ENCODE measurements around the gene CUL3.
"Not testable (repeated sequence)": the region's sequence is repeated elsewhere in the genome, so short reads cannot be mapped to it uniquely, and the experiment has no call there.

The CUL3 gene

DNA sequence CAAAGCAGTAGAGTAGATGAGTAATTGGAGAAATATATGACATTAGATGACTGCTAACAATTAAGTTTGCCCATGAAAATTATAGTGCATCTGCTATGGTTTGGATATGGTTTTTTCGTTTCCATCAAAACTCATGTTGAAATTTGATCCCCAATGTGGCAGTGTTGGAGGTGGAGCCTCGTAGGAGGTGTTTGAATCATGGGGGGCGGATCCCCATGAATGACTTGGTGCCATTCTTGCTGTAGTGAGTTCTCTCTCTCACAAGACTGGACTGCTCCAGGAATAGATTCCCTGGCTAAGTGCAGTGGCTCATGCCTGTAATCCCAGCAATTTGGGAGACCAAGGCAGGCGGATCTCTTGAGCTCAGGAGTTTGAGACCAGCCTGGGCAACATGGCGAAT is 9.7 kb upstream of the CUL3 start:
- no peak for DNase-seq (ENCODE audit: insufficient read length, low spot score)
- TF ChIP-seq, protein P1, sequence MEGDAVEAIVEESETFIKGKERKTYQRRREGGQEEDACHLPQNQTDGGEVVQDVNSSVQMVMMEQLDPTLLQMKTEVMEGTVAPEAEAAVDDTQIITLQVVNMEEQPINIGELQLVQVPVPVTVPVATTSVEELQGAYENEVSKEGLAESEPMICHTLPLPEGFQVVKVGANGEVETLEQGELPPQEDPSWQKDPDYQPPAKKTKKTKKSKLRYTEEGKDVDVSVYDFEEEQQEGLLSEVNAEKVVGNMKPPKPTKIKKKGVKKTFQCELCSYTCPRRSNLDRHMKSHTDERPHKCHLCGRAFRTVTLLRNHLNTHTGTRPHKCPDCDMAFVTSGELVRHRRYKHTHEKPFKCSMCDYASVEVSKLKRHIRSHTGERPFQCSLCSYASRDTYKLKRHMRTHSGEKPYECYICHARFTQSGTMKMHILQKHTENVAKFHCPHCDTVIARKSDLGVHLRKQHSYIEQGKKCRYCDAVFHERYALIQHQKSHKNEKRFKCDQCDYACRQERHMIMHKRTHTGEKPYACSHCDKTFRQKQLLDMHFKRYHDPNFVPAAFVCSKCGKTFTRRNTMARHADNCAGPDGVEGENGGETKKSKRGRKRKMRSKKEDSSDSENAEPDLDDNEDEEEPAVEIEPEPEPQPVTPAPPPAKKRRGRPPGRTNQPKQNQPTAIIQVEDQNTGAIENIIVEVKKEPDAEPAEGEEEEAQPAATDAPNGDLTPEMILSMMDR (IDR thresholded peaks at IDR 0.05; ENCODE audit: insufficient read depth, missing control alignments), result no peak
- FAIRE-seq, result no peak

DNA sequence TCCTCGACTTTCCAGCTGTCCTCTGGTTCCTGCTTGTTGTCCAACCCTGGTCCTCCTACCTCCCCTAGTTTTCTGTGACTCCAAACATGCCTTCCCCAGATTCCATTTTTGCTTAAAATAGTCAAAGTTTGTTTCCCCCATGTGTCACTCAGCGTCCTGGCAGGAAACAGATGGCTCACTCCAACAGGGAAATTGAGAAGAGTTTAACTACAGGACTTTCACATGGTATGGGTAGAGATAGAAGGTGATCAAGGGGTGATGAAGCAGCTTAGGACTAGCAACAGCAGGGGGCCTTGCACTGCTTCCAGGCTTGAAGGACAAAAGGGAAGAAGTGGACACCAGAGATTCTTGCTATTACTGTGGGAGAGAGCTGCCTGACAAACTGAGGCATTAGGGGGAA is 6.1 kb upstream of the CUL3 start:
- TF ChIP-seq, protein P1 (IDR thresholded peaks at IDR 0.05; ENCODE audit: insufficient read depth, missing control alignments), result no peak
- FAIRE-seq (no peak), DNase-seq (ENCODE audit: insufficient read length, low spot score) (no peak)

DNA sequence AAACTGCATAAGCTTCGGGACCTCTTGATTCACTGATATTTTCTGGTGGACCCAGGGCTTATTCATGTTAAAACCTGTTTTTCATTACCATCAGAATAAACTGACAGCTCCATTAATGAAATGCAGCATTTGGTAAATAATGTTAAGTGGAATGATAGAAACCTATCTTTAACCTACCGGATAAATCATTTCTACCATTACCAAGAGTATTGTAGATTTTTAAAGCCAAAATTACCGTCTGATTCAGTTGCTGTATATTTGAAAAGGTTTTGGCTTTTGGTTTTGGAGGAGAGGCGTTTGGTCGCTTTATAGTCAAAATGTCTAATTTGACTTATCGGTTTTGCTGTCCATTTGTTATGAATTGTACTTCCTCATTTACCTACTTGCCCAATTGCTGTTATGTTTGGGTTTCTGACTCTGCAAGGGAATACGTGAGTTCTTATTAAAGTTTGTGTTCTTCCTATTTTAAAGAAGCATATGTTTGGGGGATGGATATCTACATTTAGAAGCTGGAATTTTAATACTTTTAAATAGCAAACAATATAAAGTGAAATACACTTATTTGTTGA is 1.0 kb upstream of the CUL3 start:
- DNase-seq (ENCODE audit: insufficient read length, low spot score) (no peak), FAIRE-seq (no peak)

DNA sequence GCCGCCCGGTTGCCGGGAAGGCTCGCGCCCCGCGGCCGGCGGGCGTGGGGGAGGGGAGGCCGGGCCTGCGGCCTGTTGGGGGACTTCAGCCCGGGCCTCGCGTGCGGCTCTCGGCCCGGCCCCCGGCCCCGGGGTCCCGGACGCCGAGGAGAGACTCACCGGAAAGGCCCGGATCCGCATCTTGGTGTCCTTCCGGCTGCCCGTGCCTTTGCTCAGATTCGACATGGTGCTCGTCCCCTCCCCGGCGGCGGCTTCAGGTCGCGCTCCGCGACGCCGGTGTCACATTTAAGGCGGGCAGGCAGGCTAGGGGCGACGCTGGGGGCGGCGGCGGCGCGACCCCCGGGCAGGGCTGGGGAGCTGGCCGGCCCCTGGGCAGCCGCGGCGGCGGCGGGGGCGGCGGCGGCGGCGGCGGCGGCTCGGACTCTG is 365 bp downstream of the CUL3 start:
- TF ChIP-seq, protein P1 (IDR thresholded peaks at IDR 0.05; ENCODE audit: insufficient read depth, missing control alignments), result no peak
- FAIRE-seq, result no peak
- no peak for DNase-seq (ENCODE audit: insufficient read length, low spot score)

More for the DNA sequence above, 1.0 kb upstream of the CUL3 start:
- TF ChIP-seq, protein P1 (IDR thresholded peaks at IDR 0.05; ENCODE audit: insufficient read depth, missing control alignments), result no peak

DNA sequence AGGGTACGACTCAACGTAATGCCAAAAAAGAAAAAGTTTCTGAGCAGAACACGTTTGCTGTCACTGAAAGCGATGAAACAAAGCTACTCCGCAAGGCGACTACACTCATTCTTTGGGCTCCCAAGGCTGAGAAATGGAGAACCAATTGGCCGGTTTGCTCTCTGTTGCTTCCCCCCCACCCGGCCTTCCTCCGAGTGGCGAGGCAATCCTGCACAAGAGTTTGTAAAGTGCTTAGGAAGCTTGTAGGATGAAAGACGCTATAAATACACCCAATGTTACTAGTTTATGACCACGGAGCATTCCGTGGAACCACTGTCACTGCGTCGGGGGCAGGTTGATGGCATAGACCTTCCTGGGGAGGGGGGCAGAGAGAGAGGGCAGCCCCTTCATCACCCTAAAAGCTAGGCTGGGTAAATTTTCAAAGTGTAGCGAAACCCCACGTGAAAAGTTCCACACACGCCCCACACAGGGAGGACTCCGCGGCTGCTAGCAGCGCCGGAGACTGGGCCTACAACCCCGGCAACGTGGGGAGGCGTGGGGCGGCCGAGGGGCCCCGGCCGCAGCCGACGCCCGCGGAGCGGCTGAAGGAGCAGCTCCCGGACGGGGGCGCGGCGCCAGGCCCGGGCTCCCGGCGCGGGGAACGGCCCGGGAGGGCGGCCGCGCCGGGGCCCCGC is 915 bp downstream of the CUL3 start:
- TF ChIP-seq, protein P1 (IDR thresholded peaks at IDR 0.05; ENCODE audit: insufficient read depth, missing control alignments), result no peak
- FAIRE-seq, result no peak
- no peak for DNase-seq (ENCODE audit: insufficient read length, low spot score)

DNA sequence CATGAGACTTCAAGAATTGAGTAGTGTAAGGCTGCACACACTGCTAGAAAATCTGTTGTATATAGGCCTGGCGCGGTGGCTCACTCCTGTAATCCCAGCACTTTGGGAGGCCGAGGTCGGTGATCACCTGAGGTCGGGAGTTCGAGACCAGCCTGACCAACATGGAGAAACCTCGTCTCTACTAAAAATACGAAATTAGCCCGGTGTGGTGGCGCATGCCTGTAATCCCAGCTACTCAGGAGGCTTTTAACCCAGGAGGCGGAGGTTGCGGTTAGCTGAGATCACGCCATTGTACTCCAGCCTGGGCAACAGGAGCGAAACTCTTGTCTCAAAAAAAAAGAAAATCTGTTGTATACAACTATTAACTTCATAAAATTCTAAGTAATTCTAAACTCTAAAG is 2.1 kb downstream of the CUL3 start:
- not testable (repeated sequence) for DNase-seq (ENCODE audit: insufficient read length, low spot score); FAIRE-seq

DNA sequence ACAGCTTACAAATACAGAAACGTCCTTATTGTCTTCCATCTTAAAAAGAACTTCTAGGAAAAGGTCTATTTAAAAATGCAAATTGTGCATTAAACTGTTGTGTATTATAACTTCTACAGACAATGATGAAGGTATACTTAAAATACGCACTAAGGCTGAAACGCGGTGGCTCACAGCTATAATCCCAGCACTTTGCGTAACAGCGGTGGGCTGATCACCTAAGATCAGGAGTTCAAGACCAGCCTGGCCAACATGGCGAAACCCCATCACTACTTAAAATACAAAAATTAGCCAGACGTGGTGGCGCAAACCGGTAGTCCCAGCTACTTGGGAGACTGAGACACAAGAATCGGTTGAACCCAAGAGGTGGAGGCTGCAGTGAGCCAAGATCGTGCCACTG is 4.9 kb downstream of the CUL3 start:
- no peak for FAIRE-seq
- TF ChIP-seq, protein P1 (IDR thresholded peaks at IDR 0.05; ENCODE audit: insufficient read depth, missing control alignments), result no peak
- no peak for DNase-seq (ENCODE audit: insufficient read length, low spot score)
